ENCODE measurements around the gene ARHGAP5.

Gene ARHGAP5

DNA sequence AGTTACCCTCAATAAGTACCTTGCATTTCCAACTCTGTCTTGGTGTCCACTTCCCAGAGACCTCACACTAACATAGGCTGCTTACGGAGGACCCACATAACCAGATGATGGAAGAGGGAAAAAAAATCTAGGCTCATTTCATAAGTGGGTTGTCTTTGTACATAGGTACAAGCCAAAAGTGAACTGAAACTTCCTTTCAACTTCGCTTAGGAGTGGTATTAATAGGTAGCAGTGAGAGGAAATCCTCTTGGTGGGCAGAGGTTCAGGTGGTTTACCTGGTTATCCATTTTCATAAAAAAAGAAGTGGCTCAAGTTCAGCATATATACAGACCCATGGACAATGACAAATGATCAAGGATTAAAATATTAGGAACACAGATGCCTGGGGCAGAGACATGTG is 88.9 kb downstream of the ARHGAP5 start:
- Histone ChIP-seq H4K20me1 (ENCODE audit: insufficient read depth, low read length) (no peaks in the 10 kb centered on the region), H3K4me3 (ENCODE audit: low read length) (no peak overlapping the region), H3K4me2 (ENCODE audit: low read depth, low read length) (peak overlapping the region; percentile 41; the same call in 1 of the 2 replicates), H3K9me2 (replicated peaks; ENCODE audit: insufficient read depth, low read length) (no peaks in the 10 kb centered on the region), H3K9ac (ENCODE audit: low read length) (no peak overlapping the region), H3K27me3 (replicated peaks; ENCODE audit: insufficient read depth, low read length) (no peaks in the 10 kb centered on the region), H3K4me1 (ENCODE audit: low read length) (peaks cover 11% of the 10 kb centered on the region), H3K9me3 (replicated peaks; ENCODE audit: insufficient read depth, low read length) (no peaks in the 10 kb centered on the region), H3F3A (ENCODE audit: insufficient read depth, low read length) (no peaks in the 10 kb centered on the region), H3K79me2 (ENCODE audit: low read length) (no peaks in the 10 kb centered on the region), H3K27ac (ENCODE audit: low read length) (no peak overlapping the region), H2AFZ (ENCODE audit: low read length) (no peak overlapping the region), H3K36me3 (replicated peaks; ENCODE audit: insufficient read depth, low read length) (no peaks in the 10 kb centered on the region)
- DNase-seq = peak; percentile 29
- TF ChIP-seq, protein P1, sequence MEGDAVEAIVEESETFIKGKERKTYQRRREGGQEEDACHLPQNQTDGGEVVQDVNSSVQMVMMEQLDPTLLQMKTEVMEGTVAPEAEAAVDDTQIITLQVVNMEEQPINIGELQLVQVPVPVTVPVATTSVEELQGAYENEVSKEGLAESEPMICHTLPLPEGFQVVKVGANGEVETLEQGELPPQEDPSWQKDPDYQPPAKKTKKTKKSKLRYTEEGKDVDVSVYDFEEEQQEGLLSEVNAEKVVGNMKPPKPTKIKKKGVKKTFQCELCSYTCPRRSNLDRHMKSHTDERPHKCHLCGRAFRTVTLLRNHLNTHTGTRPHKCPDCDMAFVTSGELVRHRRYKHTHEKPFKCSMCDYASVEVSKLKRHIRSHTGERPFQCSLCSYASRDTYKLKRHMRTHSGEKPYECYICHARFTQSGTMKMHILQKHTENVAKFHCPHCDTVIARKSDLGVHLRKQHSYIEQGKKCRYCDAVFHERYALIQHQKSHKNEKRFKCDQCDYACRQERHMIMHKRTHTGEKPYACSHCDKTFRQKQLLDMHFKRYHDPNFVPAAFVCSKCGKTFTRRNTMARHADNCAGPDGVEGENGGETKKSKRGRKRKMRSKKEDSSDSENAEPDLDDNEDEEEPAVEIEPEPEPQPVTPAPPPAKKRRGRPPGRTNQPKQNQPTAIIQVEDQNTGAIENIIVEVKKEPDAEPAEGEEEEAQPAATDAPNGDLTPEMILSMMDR (IDR thresholded peaks at IDR 0.05; ENCODE audit: low read length) = no peak
- TF ChIP-seq EZH2 (optimal IDR thresholded peaks at IDR 0.05; ENCODE audit: low read depth, low read length) = no peak
- TF ChIP-seq EZH2phosphoT487 (IDR thresholded peaks at IDR 0.05; ENCODE audit: low read length) = no peak

DNA sequence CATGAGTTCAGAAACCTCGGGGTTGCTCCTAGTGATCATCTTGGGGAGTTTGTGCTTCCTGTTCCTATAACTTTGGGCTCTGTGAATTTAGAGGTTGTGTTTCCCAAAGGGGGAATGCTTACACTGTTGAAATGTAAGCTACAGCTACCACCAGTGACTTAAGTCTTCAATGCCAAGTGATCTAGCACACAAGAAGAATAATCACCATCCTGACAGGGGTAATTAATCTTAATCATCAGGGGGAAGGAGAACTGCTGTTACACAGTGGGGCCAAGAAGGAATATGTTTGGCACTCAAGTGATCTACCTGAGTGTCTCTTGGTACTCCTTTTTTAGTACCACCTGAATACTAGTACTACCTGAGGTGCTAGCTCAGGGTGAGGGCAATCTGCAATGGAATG is 89.8 kb downstream of the ARHGAP5 start:
- peaks cover 11% of the 10 kb centered on the region for H3K4me1 ChIP-seq (ENCODE audit: low read length)
- H3K79me2 ChIP-seq (ENCODE audit: low read length) = no peaks in the 10 kb centered on the region
- DNase-seq = no peak
- H3K9me2 ChIP-seq (replicated peaks; ENCODE audit: insufficient read depth, low read length) = no peaks in the 10 kb centered on the region
- no peaks in the 10 kb centered on the region for H3K36me3 ChIP-seq (replicated peaks; ENCODE audit: insufficient read depth, low read length)
- H3K9me3 ChIP-seq (replicated peaks; ENCODE audit: insufficient read depth, low read length) = no peaks in the 10 kb centered on the region
- H3F3A ChIP-seq (ENCODE audit: insufficient read depth, low read length) = no peaks in the 10 kb centered on the region
- TF ChIP-seq, protein P1 (IDR thresholded peaks at IDR 0.05; ENCODE audit: low read length) = no peak
- no peak for TF ChIP-seq EZH2 (optimal IDR thresholded peaks at IDR 0.05; ENCODE audit: low read depth, low read length)
- no peak for TF ChIP-seq EZH2phosphoT487 (IDR thresholded peaks at IDR 0.05; ENCODE audit: low read length)
- H3K27me3 ChIP-seq (replicated peaks; ENCODE audit: insufficient read depth, low read length) = no peaks in the 10 kb centered on the region
- no peaks in the 10 kb centered on the region for H4K20me1 ChIP-seq (ENCODE audit: insufficient read depth, low read length)
- H2AFZ ChIP-seq (ENCODE audit: low read length) = no peak overlapping the region
- no peak overlapping the region for H3K27ac ChIP-seq (ENCODE audit: low read length)
- no peak overlapping the region for H3K4me3 ChIP-seq (ENCODE audit: low read length)
- no peak overlapping the region for H3K4me2 ChIP-seq (ENCODE audit: low read depth, low read length)
- no peak overlapping the region for H3K9ac ChIP-seq (ENCODE audit: low read length)

DNA sequence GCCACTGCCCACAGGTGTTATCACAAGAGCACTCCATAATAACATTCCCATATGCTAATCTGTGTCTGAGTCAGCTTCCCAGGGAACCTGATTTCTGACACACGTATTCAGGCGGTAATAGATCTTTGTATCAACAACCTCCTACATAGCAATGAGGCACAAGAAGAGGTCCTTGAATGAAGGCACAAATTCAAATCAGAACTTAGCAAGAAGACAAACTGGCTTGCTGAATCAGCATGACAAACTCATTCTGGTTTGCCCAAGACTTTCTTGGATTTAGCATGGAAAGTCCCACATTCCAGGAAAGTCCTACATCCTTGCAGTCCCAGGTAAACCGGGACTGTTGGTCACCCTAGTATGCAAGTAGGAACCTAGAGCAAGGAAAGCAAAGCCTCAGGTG is 90.8 kb downstream of the ARHGAP5 start:
- Histone ChIP-seq H3K4me1 (ENCODE audit: low read length) (peaks cover 11% of the 10 kb centered on the region), H4K20me1 (ENCODE audit: insufficient read depth, low read length) (no peaks in the 10 kb centered on the region), H2AFZ (ENCODE audit: low read length) (no peak overlapping the region), H3K9me3 (replicated peaks; ENCODE audit: insufficient read depth, low read length) (no peaks in the 10 kb centered on the region), H3K4me3 (ENCODE audit: low read length) (no peak overlapping the region), H3K79me2 (ENCODE audit: low read length) (no peaks in the 10 kb centered on the region), H3K4me2 (ENCODE audit: low read depth, low read length) (no peak overlapping the region), H3K9me2 (replicated peaks; ENCODE audit: insufficient read depth, low read length) (no peaks in the 10 kb centered on the region), H3K27ac (ENCODE audit: low read length) (no peak overlapping the region), H3K9ac (ENCODE audit: low read length) (no peak overlapping the region), H3K36me3 (replicated peaks; ENCODE audit: insufficient read depth, low read length) (no peaks in the 10 kb centered on the region), H3F3A (ENCODE audit: insufficient read depth, low read length) (no peaks in the 10 kb centered on the region), H3K27me3 (replicated peaks; ENCODE audit: insufficient read depth, low read length) (no peaks in the 10 kb centered on the region)
- TF ChIP-seq, protein P1 (IDR thresholded peaks at IDR 0.05; ENCODE audit: low read length) = no peak
- TF ChIP-seq EZH2 (optimal IDR thresholded peaks at IDR 0.05; ENCODE audit: low read depth, low read length) (no peak), EZH2phosphoT487 (IDR thresholded peaks at IDR 0.05; ENCODE audit: low read length) (no peak)
- no peak for DNase-seq
